ENCODE results near the gene TEX47.

The TEX47 gene

DNA sequence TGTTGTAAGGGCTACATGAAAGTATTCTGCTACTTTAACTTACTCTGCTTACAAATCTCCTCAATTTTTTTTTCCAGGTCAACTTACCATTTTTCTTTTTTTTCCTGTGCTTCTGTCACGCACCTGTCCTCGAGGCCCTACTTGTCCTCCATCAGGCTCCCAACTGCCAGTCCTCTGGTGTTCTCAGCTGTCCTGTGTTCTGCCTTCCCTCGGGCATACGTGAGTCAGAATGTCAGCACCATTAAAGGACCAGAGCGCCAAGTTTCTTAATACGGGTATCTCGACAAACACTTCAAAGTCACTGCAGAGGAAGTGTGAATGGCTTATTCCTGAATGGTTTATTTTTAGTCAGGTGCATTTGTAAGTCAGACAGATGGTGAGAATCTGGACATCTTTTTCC, at the start of gene TEX47:
TEX47 (minus strand) TSS at position 185 of the 400 bp plus-strand sequence. CDS start 795 bp downstream, outside the sequence.
- no peak for ATAC-seq

GRCh38 chr7:88845091-88845490, 49.6 kb upstream of the TEX47 start:
- ATAC-seq: no peak

GRCh38 chr7:88842201-88842600, 46.7 kb upstream of the TEX47 start:
- ATAC-seq: no peak

GRCh38 chr7:88835147-88835728, 39.7 kb upstream of the TEX47 start:
- ATAC-seq: no peak

DNA sequence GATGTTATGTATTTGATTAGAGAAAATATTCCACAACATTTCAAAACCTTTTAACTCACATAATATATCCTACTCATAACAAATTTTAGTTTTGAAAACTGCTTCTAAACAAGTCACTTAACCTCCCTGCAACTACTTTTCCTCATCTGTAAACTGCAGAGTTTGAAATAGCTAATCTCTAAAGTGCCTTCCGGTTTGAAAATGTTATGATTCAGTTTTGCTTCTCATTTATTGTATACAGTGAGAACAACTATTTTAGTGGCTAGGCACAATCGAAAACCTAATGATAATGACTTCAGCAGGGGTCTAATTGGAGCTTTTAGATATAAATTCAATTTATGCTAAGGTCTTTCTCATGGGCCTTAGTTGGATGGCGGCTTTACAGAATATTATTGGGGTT, 30.7 kb upstream of the TEX47 start:
- no peak for ATAC-seq

- no peak for ATAC-seq
Observed at GRCh38 chr7:88818552-88818951, 23.0 kb upstream of the TEX47 start.

DNA sequence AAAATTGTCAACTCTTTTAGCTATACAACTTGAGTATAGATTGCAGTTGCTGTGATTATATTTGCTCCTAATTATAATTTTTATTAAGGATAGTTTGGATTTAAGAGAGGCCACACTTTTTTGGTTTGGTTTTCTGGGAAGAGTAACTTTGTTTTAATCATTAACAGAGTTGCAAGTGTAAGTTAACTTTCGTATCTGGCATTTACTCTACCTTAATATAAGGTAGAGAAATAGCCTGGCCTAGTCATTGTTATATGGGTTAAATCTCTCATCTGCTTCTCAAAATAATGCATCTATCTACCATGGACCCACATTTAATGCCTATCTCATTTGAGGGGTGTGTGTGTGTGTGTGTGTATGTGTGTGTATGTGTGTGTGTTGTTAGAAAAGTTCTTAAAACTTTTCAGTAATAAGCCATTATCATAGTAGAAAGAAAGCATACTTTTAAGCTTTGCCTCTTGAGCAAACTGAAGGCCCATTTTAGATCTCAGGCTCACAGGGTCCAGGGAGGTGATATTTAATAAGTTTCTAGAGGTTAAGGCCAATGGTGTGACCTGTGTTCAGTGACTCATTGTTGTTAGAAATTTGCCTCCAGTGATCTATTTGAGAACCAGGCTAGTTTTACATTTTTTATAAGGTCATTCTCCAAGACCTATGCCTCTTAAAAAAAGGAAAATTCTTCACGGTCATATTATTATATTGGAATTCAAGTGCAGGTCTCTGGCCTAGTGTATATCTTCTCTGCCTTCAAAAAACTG, 10.9 kb upstream of the TEX47 start:
- ATAC-seq: no peak

GRCh38 chr7:88801046-88801445, 5.5 kb upstream of the TEX47 start:
- no peak for ATAC-seq

DNA sequence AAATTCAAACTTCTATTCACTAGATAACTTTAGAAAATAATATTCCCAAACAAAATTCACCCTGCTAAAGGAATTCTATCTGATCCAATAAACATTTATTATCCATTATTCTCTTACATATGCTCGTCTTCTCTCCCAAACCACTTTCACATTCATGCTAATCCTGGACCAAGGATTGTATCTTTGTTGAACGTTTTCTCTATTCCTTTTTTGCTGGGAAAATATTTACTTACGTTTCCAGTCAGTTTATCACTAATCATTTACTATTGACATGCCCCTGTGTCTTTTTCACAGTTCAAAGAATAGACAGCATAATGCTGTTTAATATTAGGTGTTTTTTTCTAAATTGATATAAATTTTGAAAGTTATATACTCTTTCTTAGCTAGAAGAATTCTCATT, 3.2 kb downstream of the TEX47 start:
- no peak for ATAC-seq

GRCh38 chr7:88791891-88792290, 3.6 kb downstream of the TEX47 start:
- no peak for ATAC-seq

- no peak for ATAC-seq
Observed at GRCh38 chr7:88789480-88790064, 6.0 kb downstream of the TEX47 start.

GRCh38 chr7:88787777-88788176, 7.8 kb downstream of the TEX47 start:
- no peak for ATAC-seq

DNA sequence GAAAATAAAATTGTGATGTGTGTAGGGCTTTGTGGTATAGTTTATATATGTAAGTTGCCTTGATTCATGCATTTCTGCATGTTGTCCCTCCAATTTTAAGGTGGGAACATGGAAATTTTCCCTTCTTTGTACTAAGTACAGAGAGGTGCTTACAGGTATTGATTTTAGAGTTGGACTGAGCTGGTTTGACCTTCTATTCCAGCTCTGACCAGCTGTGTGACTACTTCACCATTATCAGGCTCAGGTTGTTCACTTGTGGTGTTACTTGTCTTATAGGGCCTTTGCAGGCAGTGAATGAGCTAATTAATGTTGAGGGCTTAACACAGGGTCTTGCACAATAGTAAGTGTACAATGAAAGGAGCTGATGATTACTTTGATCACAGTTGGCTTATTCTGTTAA, 19.7 kb downstream of the TEX47 start:
- ATAC-seq: no peak

- ATAC-seq: no peak
Observed at GRCh38 chr7:88772776-88773175, 22.8 kb downstream of the TEX47 start.

GRCh38 chr7:88771417-88771816, 24.1 kb downstream of the TEX47 start:
- no peak for ATAC-seq

DNA sequence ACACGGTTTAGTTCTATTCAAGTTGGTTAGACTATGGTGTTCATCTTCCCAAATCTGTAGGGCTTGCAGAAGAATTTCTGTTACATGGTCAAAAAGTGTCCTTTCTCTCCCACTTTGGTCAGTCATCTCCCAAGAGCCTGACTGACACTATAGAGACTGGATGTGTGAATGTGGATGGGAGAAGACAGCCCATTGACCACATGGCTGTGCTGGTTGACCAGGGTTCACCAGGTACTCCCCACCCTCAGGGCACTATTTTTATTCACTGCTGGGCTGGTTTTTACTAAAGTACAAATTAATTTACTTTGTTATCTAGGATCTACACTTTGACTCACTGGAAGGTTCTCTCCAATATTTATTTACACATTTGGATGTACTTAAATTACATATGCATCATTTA, 33.8 kb downstream of the TEX47 start:
- no peak for ATAC-seq

- ATAC-seq: no peak
Observed at GRCh38 chr7:88760136-88760515, 35.4 kb downstream of the TEX47 start.

GRCh38 chr7:88759230-88760135, 36.1 kb downstream of the TEX47 start, which contains the start of gene ZNF804B:
Gene ZNF804B, plus strand, starts transcription at chr7:88759700. Its CDS starts 277 bp downstream, at chr7:88759977.
- ATAC-seq: peak in 1 of 2 donors; percentile 25

DNA sequence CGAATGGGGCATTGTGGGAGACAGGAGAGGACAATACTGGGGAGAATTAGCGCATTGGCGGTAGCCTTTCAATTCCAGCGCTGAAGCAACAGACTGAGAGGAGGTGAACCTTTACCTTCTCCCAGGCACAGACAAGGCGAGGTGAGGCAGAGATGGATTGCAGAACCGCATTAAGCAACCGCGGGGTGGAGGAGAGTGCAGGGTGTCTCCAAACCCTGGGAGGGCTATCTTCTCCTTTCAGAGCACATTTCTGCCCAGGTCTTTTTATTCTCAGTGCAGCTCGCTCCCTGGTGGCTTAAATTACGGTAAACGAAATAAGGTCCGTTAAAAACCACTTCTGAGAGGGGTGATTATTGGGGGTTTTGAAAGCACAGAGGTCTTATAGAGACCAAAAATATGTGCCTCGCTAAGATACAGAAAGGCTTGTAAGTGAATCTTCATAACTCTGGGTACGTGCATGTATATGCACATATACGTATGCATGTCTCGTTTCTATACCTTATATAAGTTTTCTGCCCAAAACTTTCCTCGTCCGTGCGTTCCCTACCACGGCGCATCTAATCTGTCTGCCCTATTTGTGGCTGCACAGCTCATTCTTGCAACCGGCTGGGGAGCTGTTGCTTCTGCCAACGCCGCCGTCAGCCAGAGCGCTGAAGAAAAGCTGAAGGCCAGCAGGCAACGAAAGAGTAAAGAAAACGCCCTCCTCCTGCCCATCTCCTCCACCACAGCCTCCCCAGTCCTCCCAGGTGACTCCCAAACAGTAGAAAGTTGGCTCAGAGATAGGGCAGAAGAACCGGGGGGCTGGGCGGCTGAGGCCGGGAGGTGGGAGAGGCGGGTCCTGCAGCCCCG, 36.9 kb downstream of the TEX47 start:
- ATAC-seq: no peak

DNA sequence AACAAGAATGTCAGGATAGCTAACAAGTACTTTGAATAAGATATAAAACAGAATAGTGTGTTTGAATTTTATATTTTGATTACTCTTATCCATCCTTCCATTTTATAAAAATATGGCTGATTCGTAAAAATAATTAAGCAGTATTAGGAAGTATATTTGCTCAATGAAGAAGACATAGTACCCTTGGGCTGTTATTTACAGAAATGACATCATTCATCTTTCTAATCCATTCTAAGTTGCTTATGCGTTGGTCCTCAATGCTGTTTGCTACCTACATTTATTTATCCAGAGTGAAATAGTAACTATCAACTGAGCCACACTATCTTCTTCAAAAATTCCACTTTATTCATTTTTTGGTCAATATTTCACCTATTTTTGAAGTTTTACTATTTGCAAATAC, 38.2 kb downstream of the TEX47 start:
- ATAC-seq: no peak

DNA sequence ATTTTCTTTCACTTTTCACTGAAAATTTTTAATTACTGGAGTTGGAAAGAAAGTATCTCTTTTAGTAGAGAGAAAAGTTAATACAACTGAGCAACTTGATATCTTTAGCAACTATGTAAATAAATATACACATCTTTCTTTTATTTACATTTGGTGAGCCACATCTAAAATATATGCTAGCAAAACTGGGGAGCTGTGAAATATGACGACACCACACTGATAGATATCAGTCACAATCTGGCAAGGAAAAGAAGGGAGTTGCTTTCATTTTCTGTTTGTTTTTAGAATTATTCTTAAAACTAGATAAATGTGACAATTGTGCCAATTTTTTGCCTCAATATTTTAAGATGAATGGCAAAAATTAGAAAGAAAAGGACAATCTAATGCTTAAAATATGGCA, 38.7 kb downstream of the TEX47 start:
- no peak for ATAC-seq

DNA sequence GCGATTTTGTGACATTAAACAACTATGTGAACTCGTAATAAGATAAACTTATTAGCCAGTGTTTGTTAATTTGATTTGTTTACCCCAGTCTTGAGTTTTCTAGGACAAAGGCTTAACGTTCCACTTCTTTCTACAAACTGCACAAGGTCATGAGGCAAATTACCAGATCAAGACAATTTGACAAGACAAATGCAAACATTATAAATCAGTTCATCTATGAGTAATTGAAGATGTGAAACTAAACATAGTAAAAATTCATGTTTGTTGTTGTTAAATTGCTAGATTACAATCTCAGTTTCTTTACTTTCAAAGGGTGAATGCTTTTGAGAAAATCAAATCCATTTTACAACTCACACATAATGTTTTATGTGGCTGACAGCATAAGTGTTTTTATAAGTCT, 49.4 kb downstream of the TEX47 start:
- ATAC-seq: no peak
